ENCODE results near the gene SP140. TPM values are rescaled to one million over a fixed set of nuclear protein-coding genes. Genes with fewer than 3 reads are reported as not detected.

Gene SP140
- total and polyA plus RNA-seq, 2 of the 13 experiments (the other 11 are each of a cell fraction or from before 2014, with no cell fraction given), result 0.57 to 0.80 TPM

GRCh38 chr2:230323385-230324106, 98.0 kb downstream of the SP140 start (continued):
- TF ChIP-seq SNAPC5 (CRISPR knock-in tag; IDR thresholded peaks at IDR 0.05; ENCODE audit: borderline replicate concordance) (0 out of 2 replicates have a peak, but pooled peaks have one; percentile 21), CBX2 (IDR thresholded peaks at IDR 0.05; ENCODE audit: low read depth, low read length) (no peak), CBX2 (CRISPR knock-in tag; IDR thresholded peaks at IDR 0.05; ENCODE audit: low read depth) (no peak), STAG1 (CRISPR knock-in tag; IDR thresholded peaks at IDR 0.05) (peak; percentile 78), ZNF558 (CRISPR knock-in tag; IDR thresholded peaks at IDR 0.05; ENCODE audit: borderline replicate concordance) (no peak), POLR2G (IDR thresholded peaks at IDR 0.05; ENCODE audit: low read depth, low read length) (peak; percentile 42; the same call in 1 of the 2 replicates), CAMTA2 (CRISPR knock-in tag; IDR thresholded peaks at IDR 0.05; ENCODE audit: borderline replicate concordance) (peak; percentile 22; the same call in 1 of the 2 replicates), NONO (IDR thresholded peaks at IDR 0.05) (no peak), NONO (CRISPR knock-in tag; conservative IDR thresholded peaks at IDR 0.05) (0 out of 2 replicates have a peak, but pooled peaks have one; percentile 29), MXD3 (CRISPR knock-in tag; IDR thresholded peaks at IDR 0.05) (peak; percentile 41; the same call in 1 of the 2 replicates), ZNF281 (CRISPR knock-in tag; IDR thresholded peaks at IDR 0.05; ENCODE audit: borderline replicate concordance) (peak; percentile 11; the same call in 1 of the 2 replicates), PHF20 (CRISPR knock-in tag; IDR thresholded peaks at IDR 0.05) (peak; percentile 58), CSRNP1 (CRISPR knock-in tag; IDR thresholded peaks at IDR 0.05) (no peak), ZNF589 (CRISPR knock-in tag; conservative IDR thresholded peaks at IDR 0.05) (0 out of 2 replicates have a peak, but pooled peaks have one; percentile 32), HNF4A (CRISPR knock-in tag; IDR thresholded peaks at IDR 0.05) (0 out of 2 replicates have a peak, but pooled peaks have one; percentile 5), CEBPB (IDR thresholded peaks at IDR 0.05; ENCODE audit: borderline replicate concordance, low read depth, low read length) (no peak), ZNF598 (CRISPR knock-in tag; IDR thresholded peaks at IDR 0.05; ENCODE audit: borderline replicate concordance) (0 out of 2 replicates have a peak, but pooled peaks have one; percentile 5), LRRFIP1 (CRISPR knock-in tag; conservative IDR thresholded peaks at IDR 0.05) (no peak), RXRB (CRISPR knock-in tag; IDR thresholded peaks at IDR 0.05; ENCODE audit: borderline replicate concordance) (peak; percentile 66; the same call in 1 of the 2 replicates), SMAD9 (CRISPR knock-in tag; IDR thresholded peaks at IDR 0.05) (no peak), MTA3 (CRISPR knock-in tag; IDR thresholded peaks at IDR 0.05) (no peak), TMF1 (CRISPR knock-in tag; IDR thresholded peaks at IDR 0.05; ENCODE audit: low read depth) (0 out of 2 replicates have a peak, but pooled peaks have one; percentile 59)
